K562 (cell line): ENCODE data around the gene CYP24A1. TPM values are rescaled to one million over a fixed set of nuclear protein-coding genes. Genes with fewer than 3 reads are reported as not detected.

Experiments
- ATAC-seq: fragments of 200-7000 bp; cut with Tn5 transposase; 3 replicates; pipeline ENCODE4 v1.9.1; 2020; ENCODE audit warnings: moderate library complexity
- BruUV-seq: library from RNA; stranded (reverse); fragments of 400-500 nt; replicated peaks from 2 replicates; lab custom pipeline; 2021; lab: Mats Ljungman, UMichigan
- CTCF ChIA-PET: fragments of 300-600 bp; formaldehyde crosslinking; extraction: SDS; loops from one replicate; lab custom pipeline; 2021; ENCODE audit warnings: low intra/inter-chr PET ratio; lab: Yijun Ruan, JAX
- POLR2A ChIA-PET: fragments of 300-600, 350-650 bp; sonication (Branson Sonifier 250); formaldehyde crosslinking; extraction: SDS; loops from one replicate; lab custom pipeline; 2021; ENCODE audit warnings: antibody characterized with exemption, inconsistent platforms; lab: Yijun Ruan, JAX
- DNase-seq, 4 experiments: peaks; one replicate each; pipeline versions ENCODE4 v3.0.0 to v3.0.0-alpha.2; 2011 to 2018; ENCODE audit warnings: low spot score in 3 of 4, mixed read lengths in 3 of 4; ENCODE audit errors: extremely low read depth in 1 of 4
- FAIRE-seq: peaks from 2 replicates; lab custom pipeline; 2011; peaks lifted over from hg19 to GRCh38; lab: Jason Lieb, UNC
- H2AFZ ChIP-seq: 2 replicates; pipeline ENCODE4 v1.6.0; 2011; ENCODE audit warnings: low read depth, low read length, control low read depth, inconsistent platforms
- H3K27ac ChIP-seq: fragments of 200-600 bp; 3 replicates; pipeline ENCODE4 v1.8.0; 2011; ENCODE audit warnings: low read depth, mild to moderate bottlenecking, control low read depth, inconsistent platforms, low read length, moderate library complexity, mixed read lengths; ENCODE audit errors: extremely low read depth
- H3K27me3 ChIP-seq, 2 experiments: fragments of 300-600 bp in 1 of 2; 2 replicates in 1 of 2; 3 replicates in 1 of 2; pipeline versions ENCODE4 v1.6.0 to v1.8.0; 2011; ENCODE audit warnings: inconsistent platforms in 2 of 2, low read length in 2 of 2, mild to moderate bottlenecking in 1 of 2, mixed read lengths in 1 of 2, moderate library complexity in 1 of 2; ENCODE audit not compliant: control insufficient read depth in 2 of 2, insufficient read depth in 2 of 2
- H3K36me3 ChIP-seq: fragments of 300-600 bp; 3 replicates; pipeline ENCODE4 v1.8.0; 2011; ENCODE audit warnings: mild to moderate bottlenecking, low read length, inconsistent platforms; ENCODE audit not compliant: control insufficient read depth, insufficient read depth
- H3K4me1 ChIP-seq, 2 experiments: fragments of 200-600 bp in 1 of 2; replicated peaks in 1 of 2; 2 replicates in 1 of 2; 3 replicates in 1 of 2; pipeline versions ENCODE4 v1.5.1 to v1.8.0; 2011; ENCODE audit warnings: inconsistent platforms in 2 of 2, low read length in 2 of 2, mild to moderate bottlenecking in 1 of 2, mixed read lengths in 1 of 2, moderate library complexity in 1 of 2; ENCODE audit not compliant: control insufficient read depth in 2 of 2, insufficient read depth in 2 of 2
- H3K4me2 ChIP-seq: 2 replicates; pipeline ENCODE4 v1.6.1; 2011; ENCODE audit warnings: low read length, control low read depth, inconsistent platforms, mixed read lengths; ENCODE audit not compliant: insufficient read depth
- H3K4me3 ChIP-seq: fragments of 200-600 bp; sonication (generic), shearing (Covaris generic); 2 replicates; pipeline ENCODE4 v1.5.1; 2016; ENCODE audit warnings: control low read depth, inconsistent platforms
- H3K79me2 ChIP-seq: fragments of 200-600 bp; 3 replicates; pipeline ENCODE4 v1.8.0; 2011; ENCODE audit warnings: low read length, inconsistent platforms; ENCODE audit not compliant: control insufficient read depth, insufficient read depth
- H3K9ac ChIP-seq, 2 experiments: 2 replicates each; pipeline versions ENCODE4 v1.6.0 to v1.6.1; 2011; ENCODE audit warnings: low read depth in 2 of 2, low read length in 2 of 2, control low read depth in 1 of 2, inconsistent platforms in 1 of 2, mild to moderate bottlenecking in 1 of 2, mixed read lengths in 1 of 2; ENCODE audit not compliant: insufficient read depth in 1 of 2
- H3K9me1 ChIP-seq: one replicate; pipeline ENCODE4 v1.6.0; 2011; ENCODE audit warnings: inconsistent platforms, mild to moderate bottlenecking, low read length, moderate library complexity; ENCODE audit not compliant: control insufficient read depth, insufficient read depth
- H3K9me3 ChIP-seq: replicated peaks from 2 replicates; pipeline ENCODE4 v1.5.1; 2011; ENCODE audit warnings: low read depth, low read length, inconsistent platforms; ENCODE audit not compliant: control insufficient read depth, insufficient read depth
- H4K20me1 ChIP-seq: replicated peaks from 2 replicates; pipeline ENCODE4 v1.6.1; 2011; ENCODE audit warnings: low read length, inconsistent platforms, mixed read lengths; ENCODE audit not compliant: control insufficient read depth, insufficient read depth
- BCOR ChIP-seq: fragments of 450-650 bp; IDR thresholded peaks from 2 replicates; pipeline ENCODE4 v1.6.1; 2016
- EGR1 ChIP-seq: fragments of 450-650 bp; conservative IDR thresholded peaks from 2 replicates; pipeline ENCODE4 v1.6.1; 2017; ENCODE audit warnings: mild to moderate bottlenecking
- EP400 ChIP-seq: fragments of 450-650 bp; IDR thresholded peaks from 2 replicates; pipeline ENCODE4 v1.6.1; 2017; ENCODE audit warnings: antibody characterized with exemption, mild to moderate bottlenecking, moderate library complexity
- ETV5 ChIP-seq: sonication (generic); formaldehyde crosslinking; IDR thresholded peaks from 2 replicates; pipeline ENCODE4 v1.4.0; 2020; ENCODE audit warnings: low read depth, mild to moderate bottlenecking, missing genetic modification reagents
- HNRNPK ChIP-seq: fragments of 200-400 bp; formaldehyde crosslinking; IDR thresholded peaks from one replicate; pipeline ENCODE4 v1.6.1; 2018; ENCODE audit warnings: mild to moderate bottlenecking, low read depth, low read length; ENCODE audit not compliant: poor library complexity, severe bottlenecking
- KDM1A ChIP-seq, 2 experiments: fragments of 450-650 bp; IDR thresholded peaks; 2 replicates each; pipeline ENCODE4 v1.6.1; 2016; ENCODE audit warnings: mild to moderate bottlenecking in 2 of 2
- NELFE ChIP-seq: IDR thresholded peaks from 2 replicates; pipeline ENCODE4 v1.6.1; 2011; ENCODE audit warnings: mild to moderate bottlenecking; ENCODE audit not compliant: insufficient read depth, insufficient read length
- RBM25 ChIP-seq: fragments of 200-400 bp; formaldehyde crosslinking; IDR thresholded peaks from 2 replicates; pipeline ENCODE4 v1.6.1; 2018; ENCODE audit warnings: low read length, low read depth, moderate library complexity; ENCODE audit not compliant: severe bottlenecking
- SPI1 ChIP-seq: IDR thresholded peaks from 2 replicates; pipeline ENCODE4 v1.6.1; 2011; ENCODE audit warnings: low read depth, low read length, control low read depth, borderline replicate concordance
- SREBF2 ChIP-seq: sonication (generic); formaldehyde crosslinking; IDR thresholded peaks from 2 replicates; pipeline ENCODE4 v1.4.0; 2020; ENCODE audit warnings: mild to moderate bottlenecking, missing genetic modification reagents
- ZNF23 ChIP-seq: fragments of 250-450 bp; sonication (Bioruptor Pico); IDR thresholded peaks from 2 replicates; pipeline ENCODE4 v1.4.0; 2020; ENCODE audit warnings: mild to moderate bottlenecking
- ZNF431 ChIP-seq: sonication (generic); formaldehyde crosslinking; IDR thresholded peaks from 2 replicates; pipeline ENCODE4 v1.8.0; 2022; ENCODE audit warnings: mild to moderate bottlenecking, missing genetic modification reagents
- ZNF551 ChIP-seq: fragments of 250-450 bp; sonication (Bioruptor Pico); IDR thresholded peaks from 2 replicates; pipeline ENCODE4 v1.5.0; 2021; ENCODE audit warnings: mild to moderate bottlenecking, moderate library complexity
- ZNF79 ChIP-seq: fragments of 250-450 bp; sonication (Bioruptor Pico); IDR thresholded peaks from 2 replicates; pipeline ENCODE4 v1.4.0; 2020; ENCODE audit warnings: low read depth, mild to moderate bottlenecking, moderate library complexity
- WGBS: fragments of 100-300 bp; shearing (Covaris generic); methylation state at CpG from one replicate; pipeline ENCODE4 v1.1.6; 2016; ENCODE audit warnings: low coverage, mixed read lengths; ENCODE audit not compliant: insufficient coverage; ENCODE audit errors: missing lambda C conversion rate; 5-methylcytosine and 5-hydroxymethylcytosine counted together
- in situ Hi-C: fragments of 300-500 bp; cut with MboI; formaldehyde crosslinking; loops from 4 replicates; pipeline ENCODE4 v1.15.0; 2018; ENCODE audit warnings: inconsistent platforms, mixed read lengths
- intact Hi-C: fragments of 100-400 bp; cut with micrococcal nuclease; formaldehyde crosslinking; loops from 2 replicates; pipeline ENCODE4 v1.14.2; 2022
- polyA plus RNA-seq, 8 experiments: library from polyadenylated mRNA; depleted of rRNA in 4 of 8; stranded (reverse) in 5 of 8; unstranded in 3 of 8; fragments of >200 nt; fragmentation: Nextera tagmentation in 2 of 8; fragmentation: Illumina TruSeq in 1 of 8; extraction: Ambion mirVana in 2 of 8; extraction: Trizol in 1 of 8; gene quantifications; 2 replicates each; pipeline versions ENCODE4 v1.2.1 to v1.2.3, GENCODE V29; 2011 to 2014; ENCODE audit warnings: inconsistent platforms in 1 of 8, missing spikeins in 1 of 8
- total RNA-seq, 7 experiments: library from RNA; depleted of rRNA in 6 of 7; stranded (reverse); fragments of >200 nt in 6 of 7; fragmentation: Illumina TruSeq in 2 of 7; extraction: Trizol in 2 of 7; gene quantifications; 2 replicates each; pipeline versions ENCODE4 v1.2.1 to v1.2.3, GENCODE V29; 2011 to 2021; ENCODE audit warnings: low replicate concordance in 1 of 7
- TF ChIP-seq, protein P1 (sequence below), 2 experiments: fragments of 150-350 bp in 1 of 2; IDR thresholded peaks; 2 replicates each; pipeline ENCODE4 v1.6.1; 2012 to 2016; ENCODE audit warnings: low read depth in 2 of 2, low read length in 2 of 2, mild to moderate bottlenecking in 1 of 2, moderate library complexity in 1 of 2
- TF ChIP-seq, protein P2 (sequence below), 3 experiments: fragments of 200-800 bp in 1 of 3; fragments of 250-450 bp in 1 of 3; fragments of 450-650 bp in 1 of 3; sonication (Bioruptor Pico) in 1 of 3; sonication (Bioruptor generic) in 1 of 3; formaldehyde crosslinking in 1 of 3; IDR thresholded peaks; 2 replicates each; pipeline versions ENCODE4 v1.6.1 to v1.8.0; 2016 to 2022; ENCODE audit warnings: mild to moderate bottlenecking in 2 of 3, missing genetic modification characterization in 2 of 3, missing compliant biosample characterization in 1 of 3, moderate library complexity in 1 of 3

CYP24A1 gene
- total and polyA plus RNA-seq, 9 of the 15 experiments (the other 6 are each of a cell fraction or from before 2014, with no cell fraction given), result 0.04 TPM; not detected in 8

DNA sequence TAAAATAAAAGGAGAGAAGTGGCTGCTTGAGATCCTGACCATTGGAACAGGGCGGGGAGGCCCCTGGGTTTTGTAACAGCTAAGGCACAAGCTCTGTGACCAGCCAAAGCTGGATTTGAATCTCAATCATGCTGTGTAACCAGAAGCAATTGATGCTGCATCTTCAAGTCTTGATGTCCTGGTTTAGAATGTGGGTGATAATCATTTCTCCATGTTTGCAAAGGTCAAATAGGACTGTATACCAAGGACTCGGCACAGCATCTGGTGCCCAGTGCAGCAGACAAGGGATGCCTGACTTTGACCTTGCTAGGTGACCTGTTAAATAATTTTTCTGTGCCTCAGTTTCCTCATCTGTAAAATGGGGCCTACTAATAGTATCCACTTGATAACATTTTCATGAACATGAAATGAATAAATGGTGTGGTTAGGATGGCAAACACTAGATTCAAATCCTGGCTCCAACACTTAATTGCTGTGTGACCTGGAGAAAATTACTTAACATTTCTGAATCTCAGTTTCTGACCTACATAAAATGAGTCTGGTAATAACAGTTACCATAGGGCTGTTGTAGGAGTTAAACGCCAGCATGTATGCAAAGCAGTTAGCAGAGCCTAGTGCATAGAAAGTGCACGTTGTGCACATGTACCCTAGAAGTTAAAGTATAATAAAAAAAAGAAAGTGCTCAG is 57.1 kb downstream of the CYP24A1 start:
- Histone ChIP-seq H3K27me3 (peaks cover 0 to 7% of the 10 kb centered on the region in 2 experiments; a peak in 1 of 5 replicates), H3K4me1 (no peaks in the 10 kb centered on the region), H2AFZ (no peak overlapping the region), H3K36me3 (no peaks in the 10 kb centered on the region), H3K9ac (no peak overlapping the region), H3K27ac (no peak overlapping the region), H3K9me3 (no peaks in the 10 kb centered on the region), H3K4me3 (no peak overlapping the region), H3K9me1 (no peaks in the 10 kb centered on the region), H3K4me2 (no peak overlapping the region), H4K20me1 (no peaks in the 10 kb centered on the region), H3K79me2 (no peaks in the 10 kb centered on the region)
- BruUV-seq, result no TSS peak
- ChIA-PET POLR2A (interaction anchor here (1.3 kb wide), 1 partner anchor 11 kb away, joined by 4 read pairs; no protein-coding TSS in a partner anchor), CTCF (no interaction called here)
- intact Hi-C loops (no loop called here), in situ Hi-C loops (no loop called here)
- 5% methylated on average over 4 of the region's 4 CpGs for WGBS
- DNase-seq (no peak), FAIRE-seq (no peak), ATAC-seq (no peak)
- TF ChIP-seq EP400, result no peak
- TF ChIP-seq HNRNPK, result no peak
- TF ChIP-seq ZNF23 (CRISPR knock-in tag), result no peak
- TF ChIP-seq BCOR, result peak; percentile 14; the same call in 1 of the 2 replicates
- TF ChIP-seq EGR1, result no peak
- TF ChIP-seq ETV5 (CRISPR knock-in tag), result no peak
- TF ChIP-seq ZNF551, result no peak
- 0 out of 4 replicates have a peak, but pooled peaks of 1 of the 2 experiments have one; percentile 8 for TF ChIP-seq KDM1A (IDR thresholded peaks at IDR 0.05)
- TF ChIP-seq RBM25, result peak; percentile 75
- no peak for TF ChIP-seq SPI1
- TF ChIP-seq ZNF431 (CRISPR knock-in tag), result no peak
- TF ChIP-seq, protein P1, sequence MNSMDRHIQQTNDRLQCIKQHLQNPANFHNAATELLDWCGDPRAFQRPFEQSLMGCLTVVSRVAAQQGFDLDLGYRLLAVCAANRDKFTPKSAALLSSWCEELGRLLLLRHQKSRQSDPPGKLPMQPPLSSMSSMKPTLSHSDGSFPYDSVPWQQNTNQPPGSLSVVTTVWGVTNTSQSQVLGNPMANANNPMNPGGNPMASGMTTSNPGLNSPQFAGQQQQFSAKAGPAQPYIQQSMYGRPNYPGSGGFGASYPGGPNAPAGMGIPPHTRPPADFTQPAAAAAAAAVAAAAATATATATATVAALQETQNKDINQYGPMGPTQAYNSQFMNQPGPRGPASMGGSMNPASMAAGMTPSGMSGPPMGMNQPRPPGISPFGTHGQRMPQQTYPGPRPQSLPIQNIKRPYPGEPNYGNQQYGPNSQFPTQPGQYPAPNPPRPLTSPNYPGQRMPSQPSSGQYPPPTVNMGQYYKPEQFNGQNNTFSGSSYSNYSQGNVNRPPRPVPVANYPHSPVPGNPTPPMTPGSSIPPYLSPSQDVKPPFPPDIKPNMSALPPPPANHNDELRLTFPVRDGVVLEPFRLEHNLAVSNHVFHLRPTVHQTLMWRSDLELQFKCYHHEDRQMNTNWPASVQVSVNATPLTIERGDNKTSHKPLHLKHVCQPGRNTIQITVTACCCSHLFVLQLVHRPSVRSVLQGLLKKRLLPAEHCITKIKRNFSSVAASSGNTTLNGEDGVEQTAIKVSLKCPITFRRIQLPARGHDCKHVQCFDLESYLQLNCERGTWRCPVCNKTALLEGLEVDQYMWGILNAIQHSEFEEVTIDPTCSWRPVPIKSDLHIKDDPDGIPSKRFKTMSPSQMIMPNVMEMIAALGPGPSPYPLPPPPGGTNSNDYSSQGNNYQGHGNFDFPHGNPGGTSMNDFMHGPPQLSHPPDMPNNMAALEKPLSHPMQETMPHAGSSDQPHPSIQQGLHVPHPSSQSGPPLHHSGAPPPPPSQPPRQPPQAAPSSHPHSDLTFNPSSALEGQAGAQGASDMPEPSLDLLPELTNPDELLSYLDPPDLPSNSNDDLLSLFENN (IDR thresholded peaks at IDR 0.05; ENCODE audit: low read depth in 2 of 2, low read length in 2 of 2), result no peak
- TF ChIP-seq NELFE, result no peak
- no peak for TF ChIP-seq SREBF2 (CRISPR knock-in tag)
- TF ChIP-seq, protein P2, sequence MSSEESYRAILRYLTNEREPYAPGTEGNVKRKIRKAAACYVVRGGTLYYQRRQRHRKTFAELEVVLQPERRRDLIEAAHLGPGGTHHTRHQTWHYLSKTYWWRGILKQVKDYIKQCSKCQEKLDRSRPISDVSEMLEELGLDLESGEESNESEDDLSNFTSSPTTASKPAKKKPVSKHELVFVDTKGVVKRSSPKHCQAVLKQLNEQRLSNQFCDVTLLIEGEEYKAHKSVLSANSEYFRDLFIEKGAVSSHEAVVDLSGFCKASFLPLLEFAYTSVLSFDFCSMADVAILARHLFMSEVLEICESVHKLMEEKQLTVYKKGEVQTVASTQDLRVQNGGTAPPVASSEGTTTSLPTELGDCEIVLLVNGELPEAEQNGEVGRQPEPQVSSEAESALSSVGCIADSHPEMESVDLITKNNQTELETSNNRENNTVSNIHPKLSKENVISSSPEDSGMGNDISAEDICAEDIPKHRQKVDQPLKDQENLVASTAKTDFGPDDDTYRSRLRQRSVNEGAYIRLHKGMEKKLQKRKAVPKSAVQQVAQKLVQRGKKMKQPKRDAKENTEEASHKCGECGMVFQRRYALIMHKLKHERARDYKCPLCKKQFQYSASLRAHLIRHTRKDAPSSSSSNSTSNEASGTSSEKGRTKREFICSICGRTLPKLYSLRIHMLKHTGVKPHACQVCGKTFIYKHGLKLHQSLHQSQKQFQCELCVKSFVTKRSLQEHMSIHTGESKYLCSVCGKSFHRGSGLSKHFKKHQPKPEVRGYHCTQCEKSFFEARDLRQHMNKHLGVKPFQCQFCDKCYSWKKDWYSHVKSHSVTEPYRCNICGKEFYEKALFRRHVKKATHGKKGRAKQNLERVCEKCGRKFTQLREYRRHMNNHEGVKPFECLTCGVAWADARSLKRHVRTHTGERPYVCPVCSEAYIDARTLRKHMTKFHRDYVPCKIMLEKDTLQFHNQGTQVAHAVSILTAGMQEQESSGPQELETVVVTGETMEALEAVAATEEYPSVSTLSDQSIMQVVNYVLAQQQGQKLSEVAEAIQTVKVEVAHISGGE (CRISPR knock-in tag; IDR thresholded peaks at IDR 0.05), result peak in 1 of 3 experiments; percentile 80; a peak in 2 of 6 replicates
- no peak for TF ChIP-seq ZNF79
